Osteoblast (primary cell): ENCODE results near the gene HUS1B. TPM values are rescaled to one million over a fixed set of nuclear protein-coding genes. Genes with fewer than 3 reads are reported as not detected.

Source experiments
- DNase-seq: peaks from one replicate; pipeline ENCODE4 v3.0.0; 2011; ENCODE audit warnings: low spot score, mixed read lengths; ENCODE audit not compliant: insufficient read length; ENCODE audit errors: missing footprints
- H2AFZ ChIP-seq: 2 replicates; pipeline ENCODE4 v1.6.0; 2011; ENCODE audit warnings: mild to moderate bottlenecking, low read length
- H3K27ac ChIP-seq: 2 replicates; pipeline ENCODE4 v1.5.1; 2011; ENCODE audit warnings: mild to moderate bottlenecking, low read depth, low read length, moderate library complexity
- H3K27me3 ChIP-seq: 2 replicates; pipeline ENCODE4 v1.6.0; 2012; ENCODE audit warnings: mild to moderate bottlenecking, control low read depth, inconsistent platforms, low read length, moderate library complexity; ENCODE audit not compliant: insufficient read depth
- H3K36me3 ChIP-seq: 2 replicates; pipeline ENCODE4 v1.5.1; 2011; ENCODE audit warnings: mild to moderate bottlenecking, low read length, control low read depth, moderate library complexity; ENCODE audit not compliant: insufficient read depth
- H3K4me1 ChIP-seq: 2 replicates; pipeline ENCODE4 v1.5.1; 2011; ENCODE audit warnings: mild to moderate bottlenecking, low read length, control low read depth, moderate library complexity; ENCODE audit not compliant: insufficient read depth
- H3K4me2 ChIP-seq: 2 replicates; pipeline ENCODE4 v1.6.0; 2011; ENCODE audit warnings: mild to moderate bottlenecking, low read length; ENCODE audit not compliant: insufficient read depth
- H3K4me3 ChIP-seq: fragments of 200-600 bp; sonication (generic); 3 replicates; pipeline ENCODE4 v1.5.1; 2012; ENCODE audit warnings: mild to moderate bottlenecking, low read length, inconsistent platforms; ENCODE audit not compliant: insufficient read depth
- H3K79me2 ChIP-seq: 2 replicates; pipeline ENCODE4 v1.6.0; 2012; ENCODE audit warnings: mild to moderate bottlenecking, low read length, control low read depth, inconsistent platforms; ENCODE audit not compliant: insufficient read depth
- H3K9me3 ChIP-seq: 2 replicates; pipeline ENCODE4 v1.5.1; 2011; ENCODE audit warnings: low read depth, low read length, control low read depth
- H4K20me1 ChIP-seq: 2 replicates; pipeline ENCODE4 v1.6.0; 2012; ENCODE audit warnings: mild to moderate bottlenecking, low read length, control low read depth; ENCODE audit not compliant: insufficient read depth
- CTCF ChIP-seq: IDR thresholded peaks from 2 replicates; pipeline ENCODE4 v1.5.1; 2011; ENCODE audit warnings: mild to moderate bottlenecking, low read depth, low read length, moderate library complexity; ENCODE audit errors: extremely low read depth
- total RNA-seq: library from RNA; depleted of rRNA; stranded (reverse); fragments of >200 nt; gene quantifications from 2 replicates; pipeline ENCODE4 v1.2.3, GENCODE V29; 2012

HUS1B gene
- total RNA-seq, 1 donor: 0.72 TPM

- Histone ChIP-seq H3K27ac (no peak overlapping the region), H3K4me2 (no peak overlapping the region), H3K36me3 (no peaks in the 10 kb centered on the region), H3K79me2 (peaks cover 60% of the 10 kb centered on the region), H4K20me1 (peaks cover 12% of the 10 kb centered on the region), H3K9me3 (no peaks in the 10 kb centered on the region), H3K4me1 (peaks cover 17% of the 10 kb centered on the region), H2AFZ (no peak overlapping the region), H3K27me3 (no peaks in the 10 kb centered on the region), H3K4me3 (no peak overlapping the region)
- DNase-seq: no peak
- TF ChIP-seq CTCF: no peak
Observed at GRCh38 chr6:678520-678919, 21.6 kb upstream of the HUS1B start.

- Histone ChIP-seq H3K4me1 (peaks cover 13% of the 10 kb centered on the region), H4K20me1 (peaks cover 11% of the 10 kb centered on the region), H3K4me3 (no peak overlapping the region), H3K27ac (no peak overlapping the region), H3K79me2 (peaks cover 55% of the 10 kb centered on the region), H3K9me3 (no peaks in the 10 kb centered on the region), H3K27me3 (no peaks in the 10 kb centered on the region), H2AFZ (no peak overlapping the region), H3K4me2 (no peak overlapping the region), H3K36me3 (no peaks in the 10 kb centered on the region)
- DNase-seq: no peak
- TF ChIP-seq CTCF: no peak
Observed at GRCh38 chr6:677919-678318, 21.0 kb upstream of the HUS1B start.

DNA sequence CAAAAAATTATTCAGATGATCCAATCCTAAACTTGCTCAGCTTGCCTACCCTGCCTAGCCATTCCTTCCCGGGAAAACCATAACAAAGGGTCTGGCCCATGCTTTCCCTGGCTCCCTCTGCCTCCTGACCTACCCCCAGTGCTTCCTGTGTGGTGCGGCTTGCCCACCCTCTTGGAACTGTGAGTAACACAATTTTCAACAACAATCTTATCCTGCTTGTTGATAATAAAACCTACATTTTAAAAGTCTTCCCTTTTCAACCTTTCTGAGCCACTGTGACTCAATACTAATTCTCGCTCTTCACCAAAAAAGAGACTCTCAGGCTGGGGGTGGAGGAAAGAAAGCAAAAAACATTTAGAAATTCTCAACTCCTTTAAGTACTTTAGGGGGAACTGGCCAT, 18.1 kb upstream of the HUS1B start:
- H3K27me3 ChIP-seq: no peaks in the 10 kb centered on the region
- H3K36me3 ChIP-seq: no peaks in the 10 kb centered on the region
- peaks cover 49% of the 10 kb centered on the region for H3K79me2 ChIP-seq
- DNase-seq: no peak
- no peak for TF ChIP-seq CTCF
- H3K9me3 ChIP-seq: no peaks in the 10 kb centered on the region
- H3K4me3 ChIP-seq: no peak overlapping the region
- H3K4me1 ChIP-seq: no peaks in the 10 kb centered on the region
- H3K4me2 ChIP-seq: no peak overlapping the region
- H2AFZ ChIP-seq: no peak overlapping the region
- H4K20me1 ChIP-seq: peaks cover 11% of the 10 kb centered on the region
- no peak overlapping the region for H3K27ac ChIP-seq

DNA sequence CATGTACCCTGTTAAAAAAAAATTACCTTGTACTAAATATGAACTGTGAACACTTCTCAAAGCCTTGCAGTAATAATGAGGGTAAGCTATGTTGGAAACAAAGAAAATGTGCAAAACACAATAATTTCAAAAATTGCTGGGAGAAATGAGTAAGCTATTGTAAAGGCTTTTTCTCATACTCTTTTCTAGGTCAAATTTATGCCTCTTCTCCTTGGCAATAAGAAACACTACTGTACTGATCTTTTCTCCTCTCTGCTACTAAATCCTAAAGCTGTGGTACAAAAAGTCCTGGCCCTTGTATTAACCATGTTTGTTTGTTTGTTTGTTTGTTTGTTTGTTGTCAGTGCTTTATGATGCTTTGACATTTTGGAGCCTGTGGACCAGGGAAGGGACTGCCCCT, 17.5 kb upstream of the HUS1B start:
- Histone ChIP-seq H3K9me3 (no peaks in the 10 kb centered on the region), H3K4me3 (no peak overlapping the region), H3K79me2 (peaks cover 49% of the 10 kb centered on the region), H2AFZ (no peak overlapping the region), H4K20me1 (peaks cover 12% of the 10 kb centered on the region), H3K4me1 (no peaks in the 10 kb centered on the region), H3K27me3 (no peaks in the 10 kb centered on the region), H3K36me3 (no peaks in the 10 kb centered on the region), H3K27ac (no peak overlapping the region), H3K4me2 (no peak overlapping the region)
- TF ChIP-seq CTCF: no peak
- no peak for DNase-seq
